HT1080 (cell line): ENCODE measurements around the gene ASPSCR1. TPM values are rescaled to one million over a fixed set of nuclear protein-coding genes. Genes with fewer than 3 reads are reported as not detected.
"Not testable (repeated sequence)": the region's sequence is repeated elsewhere in the genome, so short reads cannot be mapped to it uniquely, and the experiment has no call there.

ENCODE experiments used
- DNase-seq: peaks from one replicate; pipeline ENCODE4 v3.0.0-alpha.2; 2015; ENCODE audit warnings: low read depth
- total RNA-seq: library from RNA; depleted of rRNA; stranded (reverse); fragments of >200 nt; shearing (Covaris generic); gene quantifications from 2 replicates; pipeline ENCODE4 v1.2.3, GENCODE V29; 2014

The ASPSCR1 gene
- total RNA-seq, 1 experiment from 2014 or later: 41.2 TPM

DNA sequence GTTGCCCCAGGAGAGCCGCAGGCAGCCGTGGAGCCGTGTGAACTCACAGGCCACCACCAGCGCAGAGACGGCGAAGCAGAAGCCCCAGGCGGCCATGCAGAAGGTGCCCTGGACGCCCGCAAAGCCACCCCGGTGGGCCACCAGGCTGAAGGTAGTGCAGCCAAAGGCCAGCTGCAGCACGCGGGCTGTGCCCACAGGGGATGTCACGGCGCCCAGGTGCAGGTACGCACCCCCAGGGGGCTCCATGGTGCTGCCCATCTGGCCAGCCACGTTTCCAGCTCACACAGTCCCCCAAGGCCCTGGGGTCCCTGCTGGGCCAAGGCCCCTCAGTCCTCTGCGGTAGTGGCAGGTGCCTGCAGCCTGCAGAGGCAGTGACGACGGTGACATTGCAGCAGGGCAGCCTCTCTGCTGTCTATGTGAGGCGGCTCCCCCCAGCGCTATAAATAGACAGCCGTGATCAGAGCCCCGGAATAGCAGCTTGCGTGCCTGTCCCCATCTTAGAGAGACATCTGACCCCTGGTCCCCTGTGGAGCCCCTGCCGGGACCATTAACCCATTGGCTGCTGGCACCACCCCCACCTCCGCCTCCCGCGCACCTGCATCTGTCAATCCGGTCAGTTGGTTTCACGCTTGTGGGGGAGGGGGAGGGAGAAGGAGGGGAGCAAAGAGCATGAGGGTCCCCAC is 35.8 kb upstream of the ASPSCR1 start:
- DNase-seq: no peak

DNA sequence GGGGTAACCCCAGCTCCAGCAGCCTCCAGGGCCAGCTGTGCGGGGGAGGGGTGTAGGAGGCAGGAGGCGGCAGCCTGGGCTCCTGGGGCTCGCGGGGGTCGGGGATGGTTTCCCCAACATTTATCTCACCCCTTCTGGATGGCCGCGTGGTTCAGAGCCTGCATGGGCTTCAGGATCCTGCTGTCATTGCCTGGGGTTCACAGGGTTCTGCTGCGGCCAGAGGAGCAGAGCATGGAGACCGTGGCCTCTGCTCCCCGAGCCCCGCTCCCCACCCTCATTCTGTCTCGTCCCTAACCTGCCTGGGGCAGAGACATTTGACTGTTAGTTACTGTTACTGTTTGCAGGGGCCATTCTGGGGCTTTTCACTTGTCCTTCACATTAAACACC is 35.3 kb upstream of the ASPSCR1 start:
- no peak for DNase-seq

DNA sequence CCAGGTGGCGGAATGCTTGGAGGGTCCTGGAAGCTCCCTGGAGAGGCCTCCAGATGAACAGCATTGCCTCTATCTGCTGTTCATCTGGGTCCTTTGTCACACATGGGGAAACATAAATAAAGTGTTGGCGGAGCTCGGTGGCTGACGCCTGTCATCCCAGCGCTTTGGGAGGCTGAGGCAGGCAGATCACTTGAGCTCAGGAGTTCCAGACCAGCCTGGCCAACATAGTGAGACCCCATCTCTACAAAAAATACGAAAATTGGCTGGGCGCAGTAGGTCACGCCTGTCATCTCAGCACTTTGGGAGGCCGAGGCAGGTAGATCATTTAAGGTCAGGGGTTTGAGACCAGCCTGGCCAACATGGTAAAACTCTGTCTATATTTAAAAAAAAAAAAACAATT is 32.6 kb upstream of the ASPSCR1 start:
- DNase-seq: no peak

DNA sequence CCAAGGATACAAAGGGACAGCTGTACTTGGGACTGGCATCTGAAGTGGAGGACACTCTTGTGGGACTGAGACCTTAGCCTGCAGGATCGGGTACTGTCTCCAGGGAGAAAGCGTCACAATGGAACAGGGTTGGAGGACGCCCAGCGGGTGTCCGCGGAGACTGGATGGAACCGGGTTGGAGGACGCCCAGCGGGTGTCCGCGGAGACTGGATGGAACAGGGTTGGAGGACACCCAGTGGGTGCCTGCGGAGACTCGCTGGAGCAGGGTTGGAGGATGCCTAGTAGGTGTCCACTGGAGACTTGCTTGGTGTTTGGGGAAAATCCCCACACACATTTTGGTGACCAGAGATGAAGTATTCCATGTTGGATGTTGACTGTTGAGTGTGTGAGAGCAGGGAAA is 30.2 kb upstream of the ASPSCR1 start, which contains the start of gene MYADML2:
Gene MYADML2, minus strand, starts transcription at position 45 of the 400 bp plus-strand sequence. CDS start 5,492 bp downstream, outside the sequence.
- no peak for DNase-seq

DNA sequence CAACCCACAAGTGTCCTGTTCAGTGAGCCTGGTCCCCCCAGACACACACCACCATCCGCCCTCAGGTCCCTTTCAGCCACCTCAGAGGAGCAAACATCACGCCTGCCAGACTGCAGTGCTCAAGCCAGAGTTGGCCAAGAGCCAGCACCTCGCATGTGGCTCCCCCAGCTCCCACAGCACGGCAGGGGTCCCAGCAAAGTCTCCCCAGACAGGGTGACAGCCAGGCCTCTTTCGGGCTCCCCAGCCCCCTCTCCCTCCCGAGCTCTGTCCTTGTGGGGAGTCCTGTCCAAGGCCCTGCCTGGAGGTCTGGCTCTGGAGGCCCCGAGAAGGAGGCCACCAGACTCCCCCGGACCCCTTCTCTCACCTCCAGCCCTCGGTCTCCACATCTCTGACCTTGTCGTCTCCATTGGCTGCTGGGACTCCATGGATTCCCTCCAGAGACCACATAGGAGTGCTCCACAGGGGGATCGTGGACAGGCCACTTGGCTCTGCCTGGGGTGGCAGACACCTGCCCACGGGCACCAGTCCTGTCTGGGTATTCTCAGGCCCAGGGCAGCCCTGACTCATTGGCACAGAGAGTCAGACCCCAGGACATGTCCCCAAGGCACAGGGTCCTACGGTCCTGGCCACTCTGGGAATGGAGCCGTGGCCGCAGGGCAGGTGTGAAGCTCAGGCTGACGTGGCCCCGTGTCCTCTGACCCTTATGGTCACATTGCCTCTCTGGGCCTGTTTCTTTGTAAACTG is 28.6 kb upstream of the ASPSCR1 start:
- DNase-seq: no peak

DNA sequence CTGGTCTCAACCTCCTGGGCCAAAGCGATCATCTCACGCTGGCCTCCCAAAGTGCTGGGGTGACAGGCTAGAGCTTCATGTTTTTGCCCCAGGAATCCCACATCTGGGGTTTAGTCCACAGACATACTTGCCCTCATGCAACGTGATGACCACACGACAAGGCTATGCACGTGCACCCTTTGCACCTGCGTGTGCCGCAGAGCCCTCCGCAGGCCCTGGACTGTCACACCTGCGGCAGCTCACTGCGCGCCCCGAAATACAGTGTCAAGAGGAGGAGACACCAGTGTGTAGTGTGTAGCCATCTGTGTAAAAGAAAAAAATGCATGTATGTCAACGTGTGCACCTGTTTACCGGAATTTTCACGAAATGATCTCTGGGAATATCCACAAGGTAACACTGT is 26.9 kb upstream of the ASPSCR1 start:
- no peak for DNase-seq

DNA sequence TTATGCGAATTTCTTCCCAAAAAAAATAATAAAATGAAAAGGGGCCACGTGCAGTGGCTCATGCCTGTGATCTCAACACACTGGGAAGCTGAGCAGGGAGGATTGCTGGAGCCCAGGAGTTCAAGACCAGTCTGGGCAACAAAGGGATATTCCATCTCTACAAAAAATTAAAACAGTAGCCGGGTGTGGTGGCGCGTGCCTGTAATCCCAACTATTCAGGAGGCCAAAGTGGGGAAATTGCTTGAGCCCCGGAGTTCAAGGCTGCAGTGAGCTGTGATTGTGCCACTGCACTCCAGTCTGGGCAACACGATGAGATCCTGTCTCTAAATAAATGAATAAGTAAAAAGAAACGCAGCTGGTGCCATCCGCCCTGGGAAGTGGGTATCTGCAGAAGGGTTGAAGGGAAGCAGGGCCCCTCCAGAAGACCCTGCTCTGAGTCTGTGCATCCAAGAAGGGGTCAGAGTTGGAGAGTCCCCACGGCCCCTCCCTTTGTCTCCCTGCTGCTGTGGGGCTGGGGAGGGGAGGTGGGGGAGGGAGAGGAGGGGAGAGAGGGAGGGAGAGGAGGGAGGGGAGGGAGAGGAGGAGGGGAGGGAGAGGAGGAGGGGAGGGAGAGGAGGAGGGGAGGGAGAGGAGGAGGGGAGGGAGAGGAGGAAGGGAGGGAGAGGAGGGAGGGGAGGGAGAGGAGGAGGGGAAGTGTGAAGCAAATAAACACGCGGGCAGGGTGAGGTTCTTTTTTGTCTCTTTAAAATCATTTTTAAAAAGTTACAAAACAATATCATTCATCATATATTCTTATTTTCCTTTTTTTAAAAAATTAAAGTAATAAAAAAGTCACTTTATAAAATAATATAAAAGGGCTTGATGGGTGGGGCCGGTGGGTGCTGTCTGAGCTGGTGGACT is 25.4 kb upstream of the ASPSCR1 start:
- DNase-seq: no peak

DNA sequence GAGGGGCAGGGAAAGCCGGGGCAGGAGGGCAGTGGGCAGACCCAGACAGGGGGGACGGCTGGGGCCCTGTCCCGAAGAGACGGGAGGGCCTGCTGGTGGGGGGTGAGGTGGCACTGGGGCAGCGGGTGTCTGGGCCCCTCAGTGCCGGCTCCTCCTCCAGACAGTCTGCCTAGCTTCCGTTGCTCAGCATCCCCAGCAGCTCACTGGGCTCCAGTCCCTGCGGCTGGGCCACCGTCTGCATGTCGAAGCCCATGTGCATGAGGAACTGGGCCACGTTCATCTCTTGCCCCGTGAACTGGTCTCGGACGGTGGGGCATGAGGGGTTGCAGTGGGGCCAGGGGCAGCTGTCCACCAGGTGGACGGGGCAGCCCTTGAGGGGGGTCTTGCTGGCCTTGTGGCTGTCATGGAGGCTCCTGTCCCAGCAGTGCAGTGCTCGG is 24.6 kb upstream of the ASPSCR1 start:
- DNase-seq: no peak

DNA sequence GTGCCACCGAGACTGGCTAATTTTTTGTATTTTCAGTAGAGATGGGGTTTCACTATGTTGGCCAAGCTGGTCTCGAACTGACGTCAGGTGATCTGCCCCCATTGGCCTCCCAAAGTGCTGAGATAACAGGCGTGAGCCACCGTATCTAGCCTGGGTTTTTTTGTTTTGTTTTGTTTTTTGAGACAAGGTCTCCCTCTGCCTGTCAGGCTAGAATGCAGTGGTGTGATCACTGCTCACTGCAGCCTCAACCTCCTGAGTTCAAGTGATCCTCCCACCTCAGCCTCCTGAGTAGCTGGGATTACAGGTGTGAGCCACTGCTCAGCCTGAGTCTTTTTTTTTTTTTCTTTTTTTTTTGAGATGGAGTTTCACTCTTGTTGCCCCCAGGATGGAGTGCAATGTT is 24.0 kb upstream of the ASPSCR1 start:
- DNase-seq: not testable (repeated sequence)

DNA sequence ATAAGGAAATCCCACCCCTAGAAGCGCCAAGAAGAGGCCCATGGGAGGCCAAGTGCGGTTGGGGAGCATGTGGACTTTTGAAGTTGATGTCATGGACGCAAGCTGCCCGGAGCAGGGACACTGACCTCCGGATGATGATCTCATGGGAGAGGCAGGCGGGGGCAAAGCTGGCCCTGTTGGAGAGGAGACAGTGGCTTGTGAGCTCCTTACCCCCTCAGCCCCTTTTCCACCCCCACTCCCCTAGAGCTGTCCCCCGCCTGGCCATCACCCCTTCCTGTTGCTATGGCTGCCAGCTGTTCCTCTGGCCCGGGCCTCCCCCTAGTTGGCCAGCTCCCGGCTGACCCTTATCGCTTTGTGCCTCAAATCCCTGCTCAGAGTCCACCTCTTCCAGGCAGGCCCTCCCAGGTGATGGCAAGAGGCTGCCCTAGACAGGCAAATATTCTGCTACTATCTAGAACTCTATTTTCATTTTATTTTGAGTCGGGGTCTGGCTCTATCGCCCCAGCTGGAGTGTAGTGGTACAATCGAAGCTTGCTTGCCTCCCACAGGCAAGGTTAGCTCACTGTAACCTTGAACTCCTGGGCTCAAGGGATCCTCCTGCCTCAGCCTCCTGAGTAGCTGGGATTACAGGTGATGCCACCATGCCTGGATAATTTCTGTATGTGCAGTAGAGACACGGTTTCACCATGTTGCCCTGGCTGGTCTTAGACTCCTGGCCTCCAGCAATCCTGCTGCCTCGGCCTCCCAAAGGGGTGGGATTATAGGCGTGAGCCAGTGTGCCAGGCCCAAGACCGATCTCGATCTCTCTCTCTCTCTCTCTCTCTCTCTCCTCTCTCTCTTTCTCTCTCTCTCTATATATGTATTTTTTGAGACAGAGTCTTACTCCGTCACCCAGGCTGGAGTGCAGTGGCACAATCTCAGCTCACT is 23.0 kb upstream of the ASPSCR1 start:
- no peak for DNase-seq

DNA sequence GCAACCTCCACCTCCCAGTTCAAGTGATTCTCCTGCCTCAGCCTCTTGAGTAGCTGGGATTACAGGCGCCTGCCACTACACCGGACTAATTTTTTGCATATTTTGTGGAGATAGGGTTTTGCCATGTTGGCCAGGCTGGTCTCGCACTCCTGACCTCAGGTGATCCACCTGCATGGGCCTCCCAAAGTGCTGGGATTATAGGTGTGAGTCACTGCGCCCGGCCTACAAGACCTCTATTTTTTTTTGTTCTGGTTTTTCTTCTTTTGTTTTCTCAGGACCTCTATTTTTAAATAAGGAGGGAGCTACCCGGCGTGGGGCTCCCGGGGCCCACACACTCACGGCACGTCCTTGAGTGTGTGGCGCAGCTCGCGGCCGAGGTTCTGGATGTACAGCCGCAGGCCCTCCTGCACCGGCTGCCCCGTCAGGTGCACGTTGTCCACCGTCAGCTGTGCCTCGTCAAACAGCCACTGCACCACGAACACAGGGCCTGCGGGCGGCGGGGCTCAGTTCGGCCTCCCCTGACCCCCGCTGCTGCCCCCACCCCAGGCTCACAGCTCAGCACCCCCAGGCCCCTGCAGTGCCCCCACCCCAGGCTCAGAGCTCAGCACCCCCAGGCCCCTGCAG is 22.3 kb upstream of the ASPSCR1 start:
- no peak for DNase-seq

DNA sequence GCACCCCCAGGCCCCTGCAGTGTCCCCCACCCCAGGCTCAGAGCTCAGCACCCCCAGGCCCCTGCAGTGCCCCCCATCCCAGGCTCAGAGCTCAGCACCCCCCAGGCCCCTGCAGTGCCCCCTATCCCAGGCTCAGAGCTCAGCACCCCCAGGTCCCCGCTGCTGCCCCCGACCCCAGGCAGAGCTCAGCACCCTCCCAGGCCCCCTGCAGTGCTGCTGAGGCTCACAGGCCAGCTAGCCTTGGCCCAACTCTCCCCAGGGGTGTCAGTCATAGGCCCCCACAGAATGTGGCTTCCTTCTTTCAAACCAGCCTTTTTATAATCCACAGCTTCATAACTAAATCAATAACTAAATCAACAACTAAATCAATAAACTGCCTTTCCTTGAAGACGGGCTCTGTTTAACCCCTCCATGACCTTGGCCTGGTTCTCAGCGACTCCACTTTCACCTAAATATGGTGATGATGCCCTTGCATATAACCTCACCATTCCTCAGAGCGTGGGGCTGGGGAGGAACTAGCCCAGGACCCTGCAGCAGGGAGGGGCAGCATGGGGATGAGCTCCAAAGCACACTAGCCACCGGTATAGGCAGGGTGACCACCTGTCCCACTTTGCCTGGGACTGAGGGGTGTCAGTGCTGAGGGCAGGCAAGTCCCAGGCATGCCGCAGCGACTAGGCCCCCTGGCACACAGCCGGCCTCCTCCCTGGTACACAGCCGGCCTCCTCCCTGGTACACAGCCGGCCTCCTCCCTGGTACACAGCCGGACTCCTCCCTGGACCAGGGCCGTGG is 21.5 kb upstream of the ASPSCR1 start:
- no peak for DNase-seq

DNA sequence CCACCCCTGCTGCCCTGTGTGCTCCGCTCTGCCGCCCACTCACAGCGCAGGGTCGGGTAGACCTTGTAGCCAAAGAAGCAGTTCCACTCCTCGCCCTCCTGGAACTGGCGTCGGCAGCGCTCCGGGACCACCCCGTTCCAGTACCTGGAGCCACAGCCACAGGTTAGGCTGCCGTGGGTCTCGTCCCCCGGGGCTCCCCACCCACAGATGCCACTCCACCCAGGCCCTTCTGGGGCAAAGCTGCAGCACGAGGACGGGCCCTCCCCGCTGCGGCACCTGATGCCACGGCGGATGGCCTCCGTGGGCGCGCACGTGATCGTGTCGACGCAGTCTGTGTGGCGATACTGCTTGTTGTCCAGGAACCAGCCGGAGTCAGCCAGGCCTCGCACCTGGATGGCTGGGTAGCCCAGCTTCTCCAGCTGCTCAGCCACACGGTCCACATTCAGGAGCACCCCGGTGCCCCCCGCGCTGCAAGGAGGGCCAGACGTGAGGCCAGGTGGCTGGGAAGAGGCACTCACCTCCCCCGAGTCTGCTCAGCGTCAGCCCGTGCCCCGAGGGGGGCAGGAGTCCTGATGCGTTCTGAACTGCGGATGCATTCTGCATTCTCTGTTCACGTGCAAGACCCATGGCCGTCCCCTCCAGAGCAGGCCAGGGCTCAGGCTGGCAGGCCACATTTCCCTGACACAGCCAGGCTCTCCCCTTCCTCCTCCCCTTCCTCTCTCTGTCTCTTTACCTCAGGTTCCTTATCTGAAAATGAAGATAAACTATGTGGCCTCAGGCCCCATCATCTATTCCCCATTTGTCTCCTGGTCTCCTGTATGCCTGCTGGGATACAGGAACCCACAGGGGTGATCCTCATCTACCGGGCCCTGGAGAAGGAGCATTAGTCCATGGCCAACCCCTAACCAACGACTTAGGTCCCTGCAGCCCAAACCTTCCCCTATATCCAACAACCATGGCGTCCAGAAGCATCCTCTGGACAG is 20.5 kb upstream of the ASPSCR1 start:
- no peak for DNase-seq

DNA sequence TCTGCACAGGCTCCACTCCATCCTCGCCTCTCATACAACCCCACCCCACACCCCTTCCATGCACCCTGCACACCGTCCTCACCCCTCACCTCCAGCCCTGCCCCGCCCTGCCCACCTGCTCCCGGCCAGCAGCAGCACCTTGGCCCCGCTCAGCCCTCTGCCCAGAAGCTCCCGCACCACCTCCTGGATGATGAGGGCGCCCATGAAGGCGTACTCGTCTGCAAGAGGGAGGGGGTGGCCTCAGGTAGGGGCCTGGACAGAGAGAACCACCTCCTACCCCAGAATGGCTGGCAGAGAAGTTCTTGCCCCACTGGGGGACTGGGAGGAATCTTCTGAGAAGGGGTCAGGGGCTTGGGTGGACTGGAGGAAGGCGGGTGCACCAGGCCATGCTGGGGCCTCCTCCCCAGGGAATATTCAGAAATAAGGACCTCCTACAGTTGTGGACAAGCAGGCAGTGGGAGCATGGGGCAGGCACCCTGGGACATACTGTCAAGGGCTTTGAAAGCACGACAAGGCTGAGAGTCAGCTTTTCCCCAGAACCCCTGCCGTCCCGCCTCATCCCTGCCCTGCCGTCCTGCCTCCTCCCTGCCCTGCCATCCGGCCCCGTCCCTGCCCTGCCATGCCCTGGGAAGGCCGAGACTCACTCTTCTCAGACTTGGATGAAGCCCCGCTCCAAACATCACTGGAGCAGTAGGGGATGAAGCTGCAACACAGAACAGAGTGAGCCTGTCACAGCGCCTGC is 19.6 kb upstream of the ASPSCR1 start:
- no peak for DNase-seq

DNA sequence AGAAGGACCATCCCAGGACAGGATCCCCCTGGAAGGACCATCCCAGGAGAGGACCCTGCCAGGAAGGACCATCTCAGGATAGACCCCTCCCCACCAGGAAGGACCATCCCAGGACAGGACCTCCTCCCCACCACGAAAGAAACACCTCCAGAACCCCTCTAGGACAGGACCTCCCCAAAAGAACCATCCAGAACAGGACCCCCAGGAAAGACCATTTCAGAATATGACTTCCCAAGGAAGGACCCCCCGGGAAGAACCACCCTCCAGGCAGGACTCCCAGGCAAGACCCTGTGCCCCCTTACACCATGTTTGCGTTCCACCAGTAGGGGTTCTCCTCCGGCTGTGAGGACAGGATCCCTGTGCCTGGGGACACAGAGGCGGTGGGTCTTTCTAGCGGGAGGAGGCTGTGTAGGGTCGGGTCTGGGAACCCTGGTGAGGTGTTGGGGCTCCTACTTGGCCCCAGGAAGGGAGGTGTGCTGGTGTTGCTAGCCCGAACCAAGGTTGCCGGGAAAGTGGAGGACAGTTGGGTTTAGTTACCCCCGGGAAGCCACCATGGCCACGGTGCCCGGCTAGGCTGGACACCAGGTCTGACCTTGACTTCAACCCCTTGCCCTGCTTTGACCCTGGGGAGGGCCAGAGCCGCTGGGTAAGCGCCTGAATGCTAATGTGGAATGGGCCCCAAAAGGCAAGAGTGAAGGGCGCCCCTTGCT is 18.6 kb upstream of the ASPSCR1 start:
- DNase-seq: no peak

DNA sequence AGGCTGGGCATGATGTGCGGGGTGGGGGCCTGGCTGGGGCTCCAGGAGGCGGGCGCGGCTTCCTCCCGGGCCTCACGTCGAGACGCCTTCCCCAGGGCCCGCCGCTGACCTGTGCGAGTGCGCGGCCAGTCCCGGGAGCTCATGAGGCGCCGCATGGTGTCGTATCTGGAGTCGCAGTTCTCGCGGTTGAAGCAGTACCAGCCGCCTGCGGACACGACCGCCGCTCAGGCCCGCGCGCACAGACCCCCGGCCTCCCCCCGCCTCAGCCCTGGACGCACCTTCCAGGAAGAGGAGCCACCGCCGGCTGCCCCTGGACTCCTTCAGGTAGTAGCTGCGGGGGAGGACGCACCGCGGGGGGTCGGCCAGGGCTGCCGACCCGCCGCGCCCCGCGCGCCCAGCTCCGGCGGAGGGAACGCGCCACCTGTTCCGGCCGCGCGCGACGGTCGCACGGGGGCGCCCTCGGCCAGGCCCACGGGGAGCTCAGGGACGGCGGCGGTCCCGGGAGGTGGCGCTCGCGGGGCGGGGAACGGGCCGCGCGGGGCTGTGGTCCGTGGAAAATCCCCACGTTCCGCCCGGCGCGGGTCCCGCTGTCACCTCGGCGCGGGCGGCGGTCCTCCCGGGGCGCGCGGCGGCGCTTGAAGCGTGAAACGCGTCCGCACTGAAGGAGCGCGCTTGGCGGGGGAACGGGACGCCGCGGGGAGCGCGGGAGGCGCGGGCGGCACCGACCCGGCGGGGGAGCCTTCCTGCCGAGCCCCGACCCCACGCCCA is 17.9 kb upstream of the ASPSCR1 start:
- no peak for DNase-seq
